HPDE6-E6E7 (cell line): ENCODE measurements around the gene FBXO42.
"Not testable (repeated sequence)": the region's sequence is repeated elsewhere in the genome, so short reads cannot be mapped to it uniquely, and the experiment has no call there.

ENCODE experiments used
- DNase-seq: peaks from one replicate; pipeline ENCODE4 v3.0.0; 2011; ENCODE audit warnings: missing footprints; ENCODE audit errors: extremely low spot score

Gene FBXO42

GRCh38 chr1:16266411-16267118, 85.7 kb downstream of the FBXO42 start:
- no peak for DNase-seq

DNA sequence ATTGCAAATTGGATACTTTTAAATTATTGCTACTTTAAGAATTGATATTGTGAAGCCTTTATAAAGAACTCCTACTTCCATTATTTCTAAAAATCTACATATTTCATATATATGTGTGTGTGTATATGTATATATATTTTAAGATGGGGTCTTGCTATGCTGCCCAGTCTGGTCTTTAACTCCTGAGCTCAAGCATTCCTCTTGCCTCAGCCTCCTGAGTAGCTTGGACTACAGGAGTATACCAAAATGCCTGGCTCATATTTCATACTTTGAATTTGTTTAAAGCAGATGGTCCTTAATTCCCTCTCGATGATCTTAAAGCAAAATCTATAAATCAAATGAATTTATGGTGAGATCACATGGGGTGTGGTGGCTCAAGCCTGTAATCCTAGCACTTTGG, 90.2 kb downstream of the FBXO42 start:
- DNase-seq: no peak

GRCh38 chr1:16260814-16261213, 91.5 kb downstream of the FBXO42 start:
- no peak for DNase-seq

GRCh38 chr1:16258591-16259135, 93.6 kb downstream of the FBXO42 start:
- DNase-seq: no peak

DNA sequence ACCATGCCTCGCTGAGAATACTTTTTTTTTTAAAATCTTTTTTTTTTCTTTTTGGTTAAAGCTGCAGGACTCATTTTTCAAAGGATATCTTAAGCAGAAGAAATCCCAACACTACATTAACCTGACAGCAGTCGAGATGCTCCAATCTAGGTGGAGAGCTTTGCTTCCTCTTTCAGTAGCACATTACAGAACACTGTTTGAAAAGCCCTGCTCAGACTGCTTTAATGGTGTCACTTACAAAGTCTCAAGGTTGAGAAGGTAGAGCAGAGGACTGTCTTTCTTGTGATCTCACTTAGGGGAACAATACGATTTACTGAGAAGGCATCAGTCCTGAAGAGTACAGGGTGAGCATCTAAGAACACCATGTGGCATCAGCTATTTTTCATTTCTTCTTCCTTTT, 94.3 kb downstream of the FBXO42 start:
- no peak for DNase-seq

GRCh38 chr1:16257556-16257955, 94.7 kb downstream of the FBXO42 start:
- DNase-seq: not testable (repeated sequence)

DNA sequence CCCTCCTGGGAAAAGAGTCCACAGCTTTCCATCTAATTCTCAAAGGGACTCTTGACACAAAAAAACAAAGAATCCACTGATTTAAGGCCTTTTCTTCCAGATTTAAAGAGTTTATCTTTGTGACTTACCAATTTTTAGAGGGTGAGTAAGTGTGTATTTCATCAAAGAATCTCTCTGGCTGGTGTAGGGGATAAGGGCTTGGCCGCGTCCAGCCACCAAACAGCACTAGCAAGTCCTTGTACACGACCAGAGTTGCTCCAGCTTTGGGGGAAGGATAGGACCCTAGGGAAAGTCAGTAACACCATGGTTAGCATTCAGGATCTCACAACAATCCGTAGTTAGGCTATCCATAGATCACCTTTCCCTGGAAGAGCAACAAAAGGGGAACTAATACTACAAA, 95.8 kb downstream of the FBXO42 start:
- no peak for DNase-seq

DNA sequence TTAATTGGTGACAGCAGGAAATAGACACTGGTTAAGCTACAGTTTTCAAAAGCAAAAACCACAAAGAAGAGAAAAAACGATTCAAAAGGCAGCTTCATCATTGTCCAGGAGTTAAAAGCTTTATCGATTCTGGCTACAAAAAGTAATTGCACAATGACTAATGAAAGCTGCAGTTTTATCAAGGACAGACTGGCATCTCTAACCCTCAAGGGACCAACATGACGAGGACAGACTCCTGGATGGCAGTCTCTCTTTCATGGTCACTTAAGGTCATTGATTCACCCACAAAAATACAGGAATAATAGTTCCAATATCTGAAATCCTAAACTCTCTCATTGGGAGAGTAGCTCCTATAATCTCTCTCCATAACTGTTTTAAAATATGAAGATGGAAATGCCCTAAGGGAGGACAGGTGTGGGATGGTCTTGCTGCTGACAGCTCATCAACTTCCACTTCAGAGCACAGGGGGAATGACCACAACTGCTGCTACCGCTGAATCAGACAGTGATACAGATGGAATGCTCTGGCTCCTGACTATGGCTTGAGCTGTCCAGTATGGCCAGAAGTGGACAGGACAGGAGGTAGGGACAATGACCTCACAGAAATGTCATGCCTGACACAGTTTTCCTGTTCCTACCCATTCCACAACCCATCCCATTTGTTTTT, 97.9 kb downstream of the FBXO42 start:
- no peak for DNase-seq

DNA sequence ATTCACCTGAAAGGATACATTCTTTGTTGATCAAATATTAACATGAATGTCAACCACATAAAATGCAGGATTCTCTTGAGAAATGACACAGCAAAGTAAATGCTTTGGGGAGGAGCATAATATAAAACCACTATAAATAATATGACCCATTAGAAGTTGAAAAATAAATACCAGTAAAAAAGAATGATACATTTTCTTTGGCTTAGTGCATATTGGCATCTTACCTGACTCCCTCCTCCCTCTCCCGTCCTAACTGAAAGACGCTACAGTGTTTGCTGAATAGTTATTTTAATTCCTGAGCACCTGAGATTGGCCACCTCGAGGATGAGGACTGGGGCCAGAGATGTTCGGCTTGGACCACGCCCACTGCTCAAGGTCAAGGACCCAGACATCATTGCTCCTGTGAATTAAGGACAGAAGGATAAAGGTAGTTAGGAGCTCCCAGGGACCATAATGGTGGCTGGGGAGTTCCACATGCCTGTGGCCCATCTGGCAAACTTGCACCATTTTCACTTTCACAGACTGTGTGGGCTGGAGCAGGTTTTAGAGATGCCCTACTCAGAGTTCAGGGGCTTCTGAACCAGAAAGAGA, 98.9 kb downstream of the FBXO42 start:
- DNase-seq: no peak

GRCh38 chr1:16252912-16253311, 99.4 kb downstream of the FBXO42 start:
- DNase-seq: no peak

DNA sequence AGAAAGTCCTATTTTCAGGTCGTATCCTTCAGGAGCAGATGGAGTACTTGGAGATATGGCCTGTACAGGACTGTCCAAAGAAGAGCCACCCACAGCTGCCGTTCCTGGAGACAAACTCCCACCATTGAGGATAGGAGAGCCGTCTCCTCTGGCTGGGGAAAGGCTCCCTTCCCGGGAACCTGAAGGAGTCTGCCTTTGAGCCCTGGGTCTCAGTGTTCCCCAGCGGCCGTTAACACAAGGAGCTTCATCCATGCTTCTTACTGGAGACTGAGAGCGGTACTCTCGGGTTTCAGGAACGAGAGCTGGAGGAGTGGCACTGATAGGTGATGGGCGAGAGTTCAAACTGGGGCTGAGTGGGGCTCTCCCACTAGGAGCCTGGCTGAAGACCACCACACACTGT, 100.9 kb downstream of the FBXO42 start:
- no peak for DNase-seq

- DNase-seq: no peak
These were observed 101.6 kb downstream of the FBXO42 start for GRCh38 chr1:16250524-16251251.

GRCh38 chr1:16249596-16250241, 102.6 kb downstream of the FBXO42 start:
- DNase-seq: no peak

DNA sequence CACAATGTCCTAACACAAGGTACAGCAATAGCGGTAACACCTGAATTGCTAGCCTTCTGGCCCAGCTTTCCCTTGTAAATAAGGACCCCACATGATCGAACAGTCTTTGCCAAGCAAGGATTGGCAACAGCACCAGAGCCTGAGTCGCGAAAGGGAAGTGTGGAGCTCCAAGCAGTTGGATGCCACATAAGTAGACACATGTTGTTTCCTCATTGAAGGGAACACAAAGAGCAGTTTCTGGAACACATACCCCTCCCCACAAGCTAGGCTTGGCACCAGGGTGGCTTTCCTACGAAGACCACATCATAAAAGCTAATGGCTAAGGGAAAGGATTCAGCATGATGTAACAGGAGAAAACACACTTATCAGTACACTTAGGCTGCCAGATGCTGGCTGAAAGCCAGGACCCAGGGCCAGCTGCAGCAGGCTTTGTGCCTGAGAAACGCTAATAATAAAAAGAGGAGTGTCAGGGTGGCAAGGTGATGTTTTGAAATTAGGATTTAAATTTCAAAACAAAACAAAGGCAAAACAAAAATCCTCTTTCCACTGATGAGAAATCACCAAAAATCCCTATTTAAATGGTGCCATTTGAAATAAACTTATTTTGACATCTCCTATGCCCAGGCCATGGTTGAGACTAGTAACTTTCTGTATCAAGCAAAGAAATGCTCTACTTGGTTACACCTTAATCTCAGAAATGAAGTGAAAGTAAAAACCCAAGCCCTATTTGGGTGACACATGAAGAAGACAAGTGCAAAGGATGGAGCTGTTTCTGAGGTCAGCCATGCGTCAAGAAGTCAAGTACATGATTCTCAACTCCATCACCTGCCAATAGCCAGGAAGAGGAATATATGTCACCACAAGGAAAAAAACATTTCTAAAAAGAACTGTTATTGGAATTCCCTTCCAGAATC, 103.4 kb downstream of the FBXO42 start:
- DNase-seq: peak; percentile 37

GRCh38 chr1:16248007-16248436, 104.3 kb downstream of the FBXO42 start:
- no peak for DNase-seq

DNA sequence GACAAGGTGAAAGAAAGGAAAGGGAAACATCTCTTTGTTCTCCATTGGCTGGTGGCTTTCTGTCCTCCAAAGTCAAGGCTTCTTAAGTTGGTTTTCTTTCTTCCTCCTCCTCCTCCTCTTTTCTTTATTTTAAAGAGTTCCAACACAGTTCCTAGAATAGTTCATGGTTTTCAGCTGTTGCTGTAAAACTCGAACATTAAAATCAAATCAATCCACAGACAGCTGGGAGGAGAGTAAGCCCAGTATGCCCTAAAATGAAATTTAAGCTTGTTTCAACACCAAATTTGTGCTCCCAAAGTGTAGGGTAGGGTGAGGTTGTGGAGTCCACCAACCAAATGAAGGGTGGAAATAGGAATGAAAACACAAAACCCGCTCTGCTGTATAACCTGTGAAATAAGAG, 104.8 kb downstream of the FBXO42 start:
- DNase-seq: no peak

- no peak for DNase-seq
These were observed 105.3 kb downstream of the FBXO42 start for GRCh38 chr1:16246961-16247360.

- not testable (repeated sequence) for DNase-seq
These were observed 106.0 kb downstream of the FBXO42 start for GRCh38 chr1:16246239-16246638.

- no peak for DNase-seq
These were observed 106.6 kb downstream of the FBXO42 start for GRCh38 chr1:16245476-16246196.
